Endothelial cell of umbilical vein (primary cell): ENCODE results near the gene FOXP1. TPM values are rescaled to one million over a fixed set of nuclear protein-coding genes. Genes with fewer than 3 reads are reported as not detected.

Experiments
- BruUV-seq: library from RNA; stranded (reverse); fragments of 400-500 nt; replicated peaks from 2 replicates; lab custom pipeline; 2021; lab: Mats Ljungman, UMichigan
- CTCF ChIA-PET: fragments of 300-600, 350-600 bp; sonication (Branson Sonifier 250); formaldehyde crosslinking; loops from one replicate; lab custom pipeline; 2021; ENCODE audit warnings: antibody characterized with exemption, inconsistent platforms; lab: Charles Lee
- POLR2A ChIA-PET: fragments of 300-600, 350-600 bp; sonication (Branson Sonifier 250); formaldehyde crosslinking; loops from one replicate; lab custom pipeline; 2021; ENCODE audit warnings: antibody characterized with exemption, inconsistent platforms; lab: Charles Lee
- DNase-seq: peaks from one replicate; pipeline ENCODE4 v3.0.0-alpha.2; 2011; ENCODE audit warnings: low read depth, low spot score
- FAIRE-seq: peaks from 2 replicates; lab custom pipeline; 2011; peaks lifted over from hg19 to GRCh38; lab: Jason Lieb, UNC
- H2AFZ ChIP-seq: 2 replicates; pipeline ENCODE4 v1.6.0; 2012; ENCODE audit warnings: low read depth, low read length, control low read depth, inconsistent platforms
- H3K27ac ChIP-seq: 2 replicates; pipeline ENCODE4 v1.5.1; 2011; ENCODE audit warnings: low read depth, mild to moderate bottlenecking, control low read depth, low read length, moderate library complexity; ENCODE audit not compliant: insufficient read depth
- H3K27me3 ChIP-seq, 2 experiments: 2 replicates each; pipeline versions ENCODE4 v1.6.0 to v1.6.1; 2011; ENCODE audit warnings: low read length in 2 of 2, mixed read lengths in 1 of 2; ENCODE audit not compliant: control insufficient read depth in 2 of 2, insufficient read depth in 2 of 2
- H3K36me3 ChIP-seq, 2 experiments: 2 replicates in 1 of 2; 3 replicates in 1 of 2; pipeline ENCODE4 v1.5.1; 2011; ENCODE audit warnings: low read length in 2 of 2, mild to moderate bottlenecking in 1 of 2, moderate library complexity in 1 of 2; ENCODE audit not compliant: control insufficient read depth in 2 of 2, insufficient read depth in 2 of 2; ENCODE audit errors: extremely low read depth in 1 of 2
- H3K4me1 ChIP-seq: 3 replicates; pipeline ENCODE4 v1.5.1; 2011; ENCODE audit warnings: mild to moderate bottlenecking, low read length; ENCODE audit not compliant: control insufficient read depth, insufficient read depth; ENCODE audit errors: extremely low read depth
- H3K4me2 ChIP-seq: 2 replicates; pipeline ENCODE4 v1.6.1; 2011; ENCODE audit warnings: low read length, control low read depth, mixed read lengths; ENCODE audit not compliant: insufficient read depth
- H3K4me3 ChIP-seq, 3 experiments: fragments of 200-600 bp in 1 of 3; sonication (generic), shearing (Covaris generic) in 1 of 3; replicated peaks in 1 of 3; 2 replicates each; pipeline ENCODE4 v1.5.1; 2011 to 2016; ENCODE audit warnings: control low read depth in 3 of 3, low read length in 3 of 3, mild to moderate bottlenecking in 2 of 3, inconsistent platforms in 1 of 3, low read depth in 1 of 3, moderate library complexity in 1 of 3; ENCODE audit not compliant: insufficient read depth in 1 of 3
- H3K79me2 ChIP-seq: 2 replicates; pipeline ENCODE4 v1.6.0; 2012; ENCODE audit warnings: low read length, inconsistent platforms; ENCODE audit not compliant: control insufficient read depth, insufficient read depth
- H3K9ac ChIP-seq: replicated peaks from 2 replicates; pipeline ENCODE3; 2011; ENCODE audit warnings: low read length, control low read depth; ENCODE audit not compliant: insufficient read depth; ENCODE audit errors: extremely low read depth
- H3K9me1 ChIP-seq: replicated peaks from 3 replicates; pipeline ENCODE4 v1.6.0; 2011; ENCODE audit warnings: mild to moderate bottlenecking, low read length; ENCODE audit not compliant: control insufficient read depth, insufficient read depth; ENCODE audit errors: extremely low read depth
- H3K9me3 ChIP-seq: replicated peaks from 2 replicates; pipeline ENCODE4 v1.5.1; 2012; ENCODE audit warnings: low read length, inconsistent platforms; ENCODE audit not compliant: control insufficient read depth, insufficient read depth
- H4K20me1 ChIP-seq: replicated peaks from 2 replicates; pipeline ENCODE3; 2011; ENCODE audit warnings: mild to moderate bottlenecking, low read length; ENCODE audit not compliant: control insufficient read depth, insufficient read depth; ENCODE audit errors: extremely low read depth
- EZH2 ChIP-seq: IDR thresholded peaks from 2 replicates; pipeline ENCODE4 v1.6.1; 2012; ENCODE audit warnings: borderline replicate concordance, low read depth, mild to moderate bottlenecking, moderate library complexity, low read length, inconsistent platforms; ENCODE audit not compliant: severe bottlenecking
- GATA2 ChIP-seq: IDR thresholded peaks from 2 replicates; pipeline ENCODE4 v1.7.0; 2011; ENCODE audit warnings: low read depth, mild to moderate bottlenecking, moderate library complexity, mixed read lengths, low read length; ENCODE audit not compliant: insufficient read length, insufficient read depth
- JUN ChIP-seq: IDR thresholded peaks from 2 replicates; pipeline ENCODE4 v1.6.1; 2011; ENCODE audit warnings: borderline replicate concordance, low read depth; ENCODE audit not compliant: insufficient read length, insufficient read depth
- MYC ChIP-seq: IDR thresholded peaks from one replicate; pipeline ENCODE4 v1.6.1; 2011; ENCODE audit warnings: mild to moderate bottlenecking, low read depth, low read length
- POLR2A ChIP-seq: IDR thresholded peaks from 2 replicates; pipeline ENCODE4 v1.6.1; 2012; ENCODE audit warnings: low read depth, mild to moderate bottlenecking, control low read depth, low read length
- POLR2AphosphoS5 ChIP-seq: IDR thresholded peaks from 2 replicates; pipeline ENCODE4 v1.6.1; 2012; ENCODE audit warnings: low read depth, mild to moderate bottlenecking, control low read depth, low read length, moderate library complexity; ENCODE audit not compliant: insufficient read depth
- dilution Hi-C: fragments of 300-500 bp; cut with MboI; formaldehyde crosslinking; loops from one replicate; pipeline ENCODE4 v1.15.0; 2019; ENCODE audit warnings: low sequenced_read_pairs; ENCODE audit not compliant: extremely low pct_ligation_motif_present
- intact Hi-C: fragments of 100-400 bp; cut with micrococcal nuclease; formaldehyde crosslinking; loops from one replicate; pipeline ENCODE4 v1.10.0; 2022
- polyA plus RNA-seq, 4 experiments: library from polyadenylated mRNA; depleted of rRNA in 3 of 4; stranded (reverse) in 3 of 4; unstranded in 1 of 4; fragments of >200 nt; gene quantifications; 2 replicates each; pipeline versions ENCODE4 v1.2.1 to v1.2.3, GENCODE V29; 2011 to 2012; ENCODE audit warnings: missing spikeins in 1 of 4
- total RNA-seq: library from RNA; stranded (reverse); gene quantifications from 2 replicates; pipeline ENCODE4 v1.2.3, GENCODE V29; 2021
- TF ChIP-seq, protein P1 (sequence below), 2 donors: IDR thresholded peaks; 1 replicate in 1 of 2; 2 replicates in 1 of 2; pipeline ENCODE4 v1.5.1; 2011; ENCODE audit warnings: low read length in 2 of 2, mild to moderate bottlenecking in 2 of 2, moderate library complexity in 2 of 2, control low read depth in 1 of 2, inconsistent platforms in 1 of 2, low read depth in 1 of 2; ENCODE audit not compliant: insufficient read depth in 1 of 2; ENCODE audit errors: extremely low read depth in 1 of 2

FOXP1 gene
- total and polyA plus RNA-seq, 2 donors (not counting 3 experiments of a cell fraction or from before 2014, with no cell fraction given), result 41.0 to 107 TPM

DNA sequence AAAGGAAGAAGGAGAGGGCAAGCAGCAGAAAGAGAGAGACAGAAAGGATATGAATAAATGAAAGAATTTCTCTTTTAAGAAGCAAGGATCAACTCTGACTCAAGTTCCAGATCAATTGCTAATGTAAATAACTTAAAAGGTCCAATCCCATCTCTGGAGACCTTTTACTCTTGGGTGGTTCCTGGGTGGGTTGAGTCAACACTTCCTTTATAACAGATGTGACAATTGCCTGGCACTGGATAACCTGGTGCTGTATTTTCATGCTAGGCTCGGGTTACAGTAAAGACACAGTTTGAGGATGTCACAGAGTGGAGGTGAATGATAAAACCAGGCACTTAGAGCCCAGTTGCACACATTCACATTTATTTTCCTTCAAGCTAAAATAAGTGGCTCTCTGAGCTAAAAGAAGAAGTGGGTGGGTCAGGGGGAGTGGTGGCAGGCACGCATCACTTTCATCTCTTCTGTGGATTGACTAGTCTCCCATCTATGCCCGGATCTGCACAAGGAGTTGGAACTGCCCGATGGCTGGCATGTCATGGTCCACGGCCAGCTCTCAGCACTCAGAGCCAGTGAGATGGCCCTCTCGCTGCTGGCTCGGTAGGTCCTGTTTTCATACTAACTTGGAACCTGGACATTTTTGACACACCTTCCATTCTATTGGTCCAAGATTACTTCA lies 465.8 kb downstream of the FOXP1 start:
- no peak for DNase-seq
- Histone ChIP-seq H4K20me1 (no peaks in the 10 kb centered on the region), H3K27ac (no peak overlapping the region), H3K9ac (no peak overlapping the region), H3K9me1 (no peaks in the 10 kb centered on the region), H3K4me1 (peaks cover 12% of the 10 kb centered on the region), H3K9me3 (no peaks in the 10 kb centered on the region), H3K4me3 (no peak overlapping the region), H3K27me3 (no peaks in the 10 kb centered on the region), H3K36me3 (no peaks in the 10 kb centered on the region), H3K79me2 (peaks cover 5% of the 10 kb centered on the region), H3K4me2 (no peak overlapping the region), H2AFZ (no peak overlapping the region)
- TF ChIP-seq GATA2 (no peak), JUN (no peak), POLR2A (no peak), POLR2AphosphoS5 (no peak), MYC (no peak), EZH2 (no peak)
- TF ChIP-seq, protein P1, sequence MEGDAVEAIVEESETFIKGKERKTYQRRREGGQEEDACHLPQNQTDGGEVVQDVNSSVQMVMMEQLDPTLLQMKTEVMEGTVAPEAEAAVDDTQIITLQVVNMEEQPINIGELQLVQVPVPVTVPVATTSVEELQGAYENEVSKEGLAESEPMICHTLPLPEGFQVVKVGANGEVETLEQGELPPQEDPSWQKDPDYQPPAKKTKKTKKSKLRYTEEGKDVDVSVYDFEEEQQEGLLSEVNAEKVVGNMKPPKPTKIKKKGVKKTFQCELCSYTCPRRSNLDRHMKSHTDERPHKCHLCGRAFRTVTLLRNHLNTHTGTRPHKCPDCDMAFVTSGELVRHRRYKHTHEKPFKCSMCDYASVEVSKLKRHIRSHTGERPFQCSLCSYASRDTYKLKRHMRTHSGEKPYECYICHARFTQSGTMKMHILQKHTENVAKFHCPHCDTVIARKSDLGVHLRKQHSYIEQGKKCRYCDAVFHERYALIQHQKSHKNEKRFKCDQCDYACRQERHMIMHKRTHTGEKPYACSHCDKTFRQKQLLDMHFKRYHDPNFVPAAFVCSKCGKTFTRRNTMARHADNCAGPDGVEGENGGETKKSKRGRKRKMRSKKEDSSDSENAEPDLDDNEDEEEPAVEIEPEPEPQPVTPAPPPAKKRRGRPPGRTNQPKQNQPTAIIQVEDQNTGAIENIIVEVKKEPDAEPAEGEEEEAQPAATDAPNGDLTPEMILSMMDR (IDR thresholded peaks at IDR 0.05; ENCODE audit: extremely low read depth in 1 of 2, insufficient read depth in 1 of 2, low read depth in 1 of 2, low read length in 2 of 2), result no peak
- ChIA-PET POLR2A (interaction anchor here (1.1 kb wide), 1 partner anchor 8 kb away, joined by 3 read pairs; no protein-coding TSS in a partner anchor), CTCF (interaction anchor here (1.2 to 1.4 kb wide), 2 partner anchors 15 to 22 kb away, joined by 3 read pairs; no protein-coding TSS in a partner anchor)
- dilution Hi-C loops, result no loop called here
- BruUV-seq, result no TSS peak
- peak; percentile 33 for FAIRE-seq
- intact Hi-C loops, result no loop called here
